HG03039 (cell line): ENCODE data around the gene CENPH.
"Not testable (repeated sequence)": the region's sequence is repeated elsewhere in the genome, so short reads cannot be mapped to it uniquely, and the experiment has no call there.

Experiments
- ATAC-seq: cut with Tn5 transposase; IDR thresholded peaks from one replicate; pipeline ENCODE4 v1.9.1; 2021; ENCODE audit warnings: mild to moderate bottlenecking, moderate library complexity; ENCODE audit not compliant: unreplicated experiment

Gene CENPH

GRCh38 chr5:69206528-69207190 lies 17.3 kb downstream of the CENPH start:
- ATAC-seq = no peak

GRCh38 chr5:69209602-69210001 lies 20.2 kb downstream of the CENPH start:
- ATAC-seq = no peak

DNA sequence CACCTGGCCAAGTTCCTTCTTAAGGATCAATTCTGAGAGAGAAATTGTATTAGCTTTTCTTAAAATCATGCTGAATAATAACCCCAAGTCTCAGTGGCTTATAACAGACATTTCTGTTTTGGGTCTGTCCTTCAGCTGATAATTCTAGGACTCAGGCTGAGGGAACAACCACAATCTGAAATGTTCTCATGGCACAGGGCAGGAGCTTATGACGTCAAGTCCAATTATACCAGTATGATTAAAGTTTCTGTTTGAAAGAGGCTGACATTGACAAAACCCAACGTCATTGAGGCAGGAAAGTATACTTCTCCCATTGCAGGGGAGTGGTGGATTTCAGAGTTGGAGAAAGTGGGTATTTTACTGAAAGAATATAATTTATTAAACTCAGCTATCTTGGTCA lies 21.8 kb downstream of the CENPH start:
- no peak for ATAC-seq

GRCh38 chr5:69212022-69212421 lies 22.6 kb downstream of the CENPH start:
- ATAC-seq = no peak

DNA sequence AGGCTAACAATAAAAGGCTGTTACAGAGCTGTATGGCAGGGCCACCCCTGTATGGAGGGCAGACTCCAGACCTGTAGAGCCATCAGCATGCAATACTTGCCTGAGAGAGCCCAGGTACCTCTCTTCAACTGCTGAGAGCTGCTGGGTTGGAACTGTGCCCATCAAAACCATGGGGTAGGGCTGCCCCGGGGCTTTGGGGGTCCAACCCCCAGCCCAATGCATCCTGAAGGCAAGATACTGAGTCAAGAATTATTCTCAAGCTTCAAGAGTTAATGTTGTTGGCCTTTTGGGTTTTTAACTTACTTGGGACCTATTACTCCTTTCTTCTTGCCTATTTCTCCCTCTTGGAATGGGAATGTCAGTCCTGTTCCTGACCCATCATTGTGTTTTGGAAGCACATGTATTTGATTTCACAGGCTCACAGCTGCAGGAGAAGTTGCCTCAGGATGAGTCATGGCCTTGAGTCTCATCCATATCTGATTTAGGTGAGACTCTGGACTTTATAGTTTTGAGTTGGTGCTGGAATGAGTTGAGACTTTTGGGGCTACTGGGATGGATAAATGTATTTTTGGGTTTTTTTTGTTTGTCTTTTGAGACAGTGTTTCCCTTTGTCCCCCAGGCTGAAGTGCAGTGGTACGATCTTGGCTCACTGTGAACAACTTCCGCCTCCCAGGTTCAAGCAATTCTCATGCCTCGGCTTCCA lies 24.3 kb downstream of the CENPH start:
- ATAC-seq = no peak

DNA sequence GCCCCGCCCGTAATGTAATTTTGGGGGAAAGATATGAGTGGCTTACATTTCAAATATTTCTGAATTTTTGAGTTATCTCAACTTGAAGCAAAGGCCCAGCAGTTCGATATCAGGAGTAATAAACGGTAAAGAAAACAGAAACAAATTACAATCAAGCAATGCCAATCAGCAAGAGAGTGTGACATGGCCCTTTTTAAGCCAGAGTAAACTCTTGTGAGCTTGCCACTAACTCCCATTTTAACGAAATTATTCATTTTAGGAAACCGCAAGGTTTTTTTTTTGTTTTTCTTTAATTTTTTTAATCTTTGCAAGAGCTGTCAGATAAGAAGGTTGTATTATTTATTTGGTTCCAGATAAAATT lies 27.7 kb downstream of the CENPH start:
- no peak for ATAC-seq

DNA sequence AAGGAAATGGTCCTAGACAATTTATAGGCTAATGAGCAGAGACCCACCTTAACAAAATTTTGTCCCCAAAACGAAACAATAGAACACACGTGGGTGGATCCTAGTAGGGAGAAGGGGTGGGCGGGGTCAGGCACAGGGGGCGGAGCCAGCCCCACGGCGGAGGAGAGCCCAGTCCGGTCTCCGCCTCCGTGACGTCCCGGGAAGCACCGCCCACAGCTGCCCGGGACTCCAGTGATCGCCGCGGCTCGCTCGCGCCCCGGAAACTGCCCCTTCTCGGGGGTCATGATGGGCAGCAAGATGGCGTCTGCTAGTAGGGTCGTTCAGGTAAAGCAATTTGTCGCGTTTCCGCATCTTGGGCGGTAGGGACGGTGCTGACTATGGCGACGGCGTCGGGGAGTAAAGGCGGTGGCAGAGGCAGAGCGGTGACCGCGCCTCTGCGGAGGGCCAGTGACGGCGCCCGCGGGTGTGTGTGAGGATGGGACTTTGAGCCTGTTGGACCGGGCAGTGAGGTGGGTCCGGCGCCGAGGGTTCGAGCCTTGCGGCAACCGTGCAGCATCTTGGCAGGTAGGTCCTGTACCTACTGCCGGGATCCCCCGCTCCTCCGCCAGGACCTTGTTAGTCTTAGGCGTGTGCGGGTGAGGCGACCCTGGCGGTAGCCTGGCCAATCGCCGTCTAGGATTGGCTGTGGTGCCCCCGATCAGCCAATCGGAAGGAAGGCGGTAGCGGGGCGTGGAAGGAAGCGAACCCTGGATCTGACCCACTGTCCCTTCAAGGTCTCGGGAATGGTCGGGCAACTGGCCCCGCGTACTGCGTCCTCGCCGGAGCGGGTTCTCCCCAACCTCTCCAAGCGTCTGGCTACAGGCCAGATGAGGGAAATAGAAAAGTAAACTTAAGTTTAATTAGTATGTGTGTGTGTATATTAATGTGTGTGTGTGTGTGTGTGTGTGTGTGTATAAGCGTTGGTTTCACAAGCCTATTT lies 28.5 kb downstream of the CENPH start:
- peak; percentile 88 for ATAC-seq

DNA sequence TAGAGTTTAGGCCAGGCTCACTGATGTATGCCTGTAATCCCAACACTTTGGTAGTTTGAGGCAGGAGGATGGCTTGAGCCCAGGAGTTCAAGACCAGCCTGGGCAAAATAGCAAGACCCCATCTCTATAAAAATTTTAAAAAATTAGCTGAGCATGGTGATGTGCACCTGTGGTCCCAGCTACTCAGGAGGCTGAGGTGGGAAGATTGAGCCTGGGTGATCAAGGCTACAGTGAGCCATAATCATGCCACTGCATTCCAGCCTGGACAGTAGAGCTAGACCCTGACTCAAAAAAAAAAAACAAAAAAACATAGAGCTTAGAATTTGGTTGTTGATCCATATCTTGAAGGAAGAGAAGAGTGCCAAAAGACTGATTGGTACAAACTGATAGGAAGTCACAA lies 30.6 kb downstream of the CENPH start:
- no peak for ATAC-seq

- ATAC-seq = not testable (repeated sequence)
Observed at GRCh38 chr5:69220371-69220770, 31.0 kb downstream of the CENPH start.

DNA sequence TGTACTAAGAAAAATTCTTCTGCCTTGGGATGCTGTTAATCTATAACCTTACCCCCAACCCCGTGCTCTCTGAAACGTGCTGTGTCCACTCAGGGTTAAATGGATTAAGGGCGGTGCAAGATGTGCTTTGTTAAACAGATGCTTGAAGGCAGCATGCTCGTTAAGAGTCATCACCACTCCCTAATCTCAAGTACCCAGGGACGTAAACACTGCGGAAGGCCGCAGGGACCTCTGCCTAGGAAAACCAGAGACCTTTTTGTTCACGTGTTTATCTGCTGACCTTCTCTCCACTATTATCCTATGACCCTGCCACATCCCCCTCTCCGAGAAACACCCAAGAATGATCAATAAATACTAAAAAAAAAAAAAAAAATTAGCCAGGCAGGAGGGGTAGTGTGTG lies 31.4 kb downstream of the CENPH start:
- not testable (repeated sequence) for ATAC-seq

- ATAC-seq = no peak
Observed at GRCh38 chr5:69224520-69224919, 35.1 kb downstream of the CENPH start.

DNA sequence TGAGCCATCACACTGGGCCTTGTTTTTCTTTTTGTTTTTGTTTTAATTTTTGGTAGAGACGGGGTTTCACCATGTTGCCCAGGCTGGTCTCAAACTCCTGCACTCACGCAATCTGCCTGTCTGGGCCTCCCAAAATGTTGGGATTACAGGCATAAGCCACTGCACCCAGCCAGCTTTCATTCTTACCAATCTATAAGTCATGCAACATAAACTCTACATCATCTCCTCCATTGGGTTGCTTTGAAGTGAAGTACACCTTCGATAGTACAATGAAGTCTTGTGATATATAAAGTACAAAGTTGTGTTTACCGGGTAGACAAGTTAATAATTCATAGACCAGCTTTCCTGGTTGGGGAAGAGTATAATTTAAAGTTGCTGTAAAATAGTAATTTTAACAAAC lies 36.5 kb downstream of the CENPH start:
- no peak for ATAC-seq

DNA sequence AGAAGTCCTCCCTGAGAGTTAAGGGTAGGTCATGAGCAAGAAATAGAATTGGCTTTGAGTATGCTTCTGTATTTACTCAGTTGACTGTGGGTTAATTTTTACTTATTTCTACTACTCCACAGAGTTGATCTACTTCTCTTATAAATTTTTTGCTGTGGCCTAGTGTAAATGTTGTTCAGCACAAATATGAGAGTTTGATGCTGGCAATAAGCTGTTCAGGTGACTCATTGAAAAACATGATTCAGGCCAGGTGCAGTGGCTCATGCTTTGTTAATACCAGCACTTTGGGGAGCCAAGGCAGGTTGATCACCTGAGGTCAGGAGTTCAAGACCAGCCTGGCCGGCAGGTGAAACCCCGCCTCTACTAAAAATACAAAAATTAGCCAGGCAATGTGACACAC lies 40.8 kb downstream of the CENPH start:
- no peak for ATAC-seq

- no peak for ATAC-seq
Observed at GRCh38 chr5:69231281-69231680, 41.9 kb downstream of the CENPH start.

DNA sequence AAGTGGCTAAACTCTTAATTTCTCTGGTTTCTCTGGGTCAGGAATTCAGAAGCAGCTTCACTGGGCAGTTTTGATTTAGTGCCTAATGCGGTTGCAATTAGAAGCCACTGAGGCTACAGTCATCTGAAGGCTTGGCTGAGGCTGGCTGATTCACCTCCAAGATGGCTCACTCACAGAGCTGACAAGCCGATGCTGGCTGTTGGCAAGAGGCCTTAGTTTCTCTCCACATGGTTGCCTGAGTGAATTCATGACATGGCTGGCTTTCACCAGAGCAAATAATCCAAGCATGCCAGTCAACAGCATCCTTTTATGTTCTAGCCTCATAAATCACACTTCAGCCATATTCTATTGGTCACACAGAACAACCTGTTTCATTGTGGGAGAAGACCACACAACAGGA lies 42.5 kb downstream of the CENPH start:
- no peak for ATAC-seq

GRCh38 chr5:69234457-69235268 lies 45.3 kb downstream of the CENPH start, which contains the start of gene CDK7:
Gene CDK7 (plus strand): TSS chr5:69234886. CDS start chr5:69234976, 90 bp downstream.
- ATAC-seq = peak; percentile 98

DNA sequence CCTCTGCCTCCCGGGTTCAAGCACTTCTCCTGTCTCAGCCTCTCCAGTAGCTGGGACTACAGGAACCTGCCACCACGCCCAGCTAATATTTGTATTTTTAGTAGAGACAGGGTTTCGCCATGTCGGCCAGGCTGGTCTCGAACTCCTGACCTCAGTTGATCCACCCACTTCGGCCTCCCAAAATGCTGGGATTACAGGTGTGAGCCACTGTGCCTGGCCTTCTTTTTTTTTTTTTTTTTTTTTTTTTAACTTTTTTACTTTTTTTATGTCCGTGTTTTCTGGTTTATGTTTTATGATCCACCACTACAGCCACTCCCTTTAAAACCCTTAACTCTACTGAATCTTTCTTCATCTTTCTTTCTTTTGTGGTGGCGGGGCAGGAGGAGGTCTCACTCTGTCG lies 47.4 kb downstream of the CENPH start:
- ATAC-seq = not testable (repeated sequence)

GRCh38 chr5:69237877-69238276 lies 48.5 kb downstream of the CENPH start:
- no peak for ATAC-seq

- ATAC-seq = no peak
Observed at GRCh38 chr5:69238760-69239251, 49.4 kb downstream of the CENPH start.

DNA sequence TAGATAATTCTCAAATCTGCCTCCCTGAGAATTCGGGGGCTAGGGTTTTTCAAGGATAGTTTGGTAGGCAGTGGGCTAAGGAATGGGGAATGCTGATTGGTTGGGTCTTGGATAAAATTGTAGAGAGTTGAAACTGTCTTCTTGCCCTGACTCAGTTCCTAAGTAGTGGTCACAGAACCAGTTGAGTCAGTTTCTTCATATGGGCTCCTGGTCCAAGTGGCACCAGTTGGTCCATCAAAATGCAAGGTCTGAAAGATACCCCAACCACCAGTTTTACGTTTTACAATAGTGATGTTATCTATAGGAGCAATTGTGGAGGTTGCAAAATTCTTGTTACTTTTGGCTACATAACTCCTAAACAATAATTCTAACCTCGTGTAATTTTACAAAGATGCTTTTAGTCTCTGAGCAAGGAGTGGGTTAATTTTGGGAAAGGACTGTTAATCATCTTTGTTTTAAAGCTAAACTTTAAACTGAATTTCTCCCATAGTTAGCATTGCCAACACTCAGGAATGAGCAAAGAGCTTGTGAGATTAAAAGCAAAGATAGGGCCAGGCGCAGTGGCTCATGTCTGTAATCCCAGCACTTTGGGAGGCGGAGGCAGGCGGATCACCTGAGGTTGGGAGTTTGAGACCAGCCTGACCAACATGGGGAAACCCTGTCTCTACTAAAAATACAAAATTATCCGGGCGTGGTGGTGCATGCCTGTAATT lies 53.0 kb downstream of the CENPH start:
- no peak for ATAC-seq
